ENCODE data around the gene ETV4. TPM values are rescaled to one million over a fixed set of nuclear protein-coding genes. Genes with fewer than 3 reads are reported as not detected.
A peak's percentile ranks its signal among the peaks of the same experiment; 100 is the strongest.

ETV4 gene
- total and polyA plus RNA-seq, 2 of the 13 experiments (the other 11 are each of a cell fraction or from before 2014, with no cell fraction given): 128 to 330 TPM

DNA sequence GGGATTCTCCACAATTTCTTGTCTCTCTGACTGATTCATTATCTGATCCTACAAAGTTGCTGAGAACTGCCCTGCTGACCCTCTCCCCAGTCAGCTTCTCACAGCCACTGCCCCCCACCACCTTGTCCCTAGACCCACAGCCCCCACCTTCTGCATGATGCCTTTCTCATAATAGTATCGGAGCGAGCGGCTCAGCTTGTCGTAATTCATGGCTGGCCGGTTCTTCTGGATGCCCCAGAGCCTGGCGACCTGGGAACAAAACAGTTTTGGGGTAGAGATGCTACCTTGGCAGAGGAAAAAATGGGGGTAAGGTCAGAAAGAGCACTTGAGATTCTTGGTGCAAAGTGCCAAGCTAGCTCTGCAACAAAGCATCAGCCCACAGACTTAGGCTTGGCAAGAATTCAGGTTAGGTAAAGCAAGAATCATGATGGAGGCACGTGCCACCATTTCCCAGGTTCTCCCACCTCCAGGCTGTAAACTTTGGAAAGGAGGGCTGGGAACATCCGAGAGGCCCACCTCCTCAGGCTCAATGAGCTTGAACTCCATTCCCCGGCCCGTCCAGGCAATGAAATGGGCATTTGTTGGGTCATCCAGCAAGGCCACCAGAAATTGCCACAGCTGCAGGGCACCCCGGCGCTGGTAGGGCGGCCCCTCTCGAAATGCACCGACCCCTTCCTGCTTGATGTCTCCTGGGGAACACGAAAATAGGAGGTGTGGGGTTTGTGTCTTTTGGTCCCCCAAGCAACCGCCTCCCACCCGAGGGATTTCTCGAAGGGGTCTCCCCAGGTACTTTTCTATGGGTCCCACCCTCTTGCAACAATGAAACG lies 16.9 kb downstream of the ETV4 start (continued):
- TF ChIP-seq CCAR2 (optimal IDR thresholded peaks at IDR 0.05; ENCODE audit: low read depth, low read length) (no peak), TGIF2 (CRISPR knock-in tag; IDR thresholded peaks at IDR 0.05) (0 out of 2 replicates have a peak, but pooled peaks have one; percentile 41), NR2F1 (CRISPR knock-in tag; IDR thresholded peaks at IDR 0.05) (0 out of 4 replicates have a peak, but pooled peaks of 1 of the 2 experiments have one; percentile 3), MYNN (CRISPR knock-in tag; IDR thresholded peaks at IDR 0.05; ENCODE audit: low read depth) (0 out of 2 replicates have a peak, but pooled peaks have one; percentile 25), AKAP8 (CRISPR knock-in tag; IDR thresholded peaks at IDR 0.05) (0 out of 2 replicates have a peak, but pooled peaks have one; percentile 67), ZNF782 (CRISPR knock-in tag; IDR thresholded peaks at IDR 0.05; ENCODE audit: borderline replicate concordance) (0 out of 2 replicates have a peak, but pooled peaks have one; percentile 16), ZNF724P (CRISPR knock-in tag; IDR thresholded peaks at IDR 0.05; ENCODE audit: borderline replicate concordance) (peak; percentile 73; the same call in 1 of the 2 replicates), ATF7 (IDR thresholded peaks at IDR 0.05) (no peak), ATF7 (CRISPR knock-in tag; IDR thresholded peaks at IDR 0.05) (no peak), DNMT3B (CRISPR knock-in tag; conservative IDR thresholded peaks at IDR 0.05) (no peak), FOXP1 (IDR thresholded peaks at IDR 0.05) (no peak), FOXP1 (CRISPR knock-in tag; IDR thresholded peaks at IDR 0.05) (no peak), ZNF484 (CRISPR knock-in tag; IDR thresholded peaks at IDR 0.05; ENCODE audit: borderline replicate concordance, low read depth) (no peak), ZNF10 (CRISPR knock-in tag; IDR thresholded peaks at IDR 0.05; ENCODE audit: borderline replicate concordance, low read depth) (no peak), ZNF766 (CRISPR knock-in tag; IDR thresholded peaks at IDR 0.05; ENCODE audit: borderline replicate concordance) (no peak), FOXC1 (CRISPR knock-in tag; IDR thresholded peaks at IDR 0.05; ENCODE audit: borderline replicate concordance) (no peak), POLR2AphosphoS5 (IDR thresholded peaks at IDR 0.05; ENCODE audit: low read depth, low read length) (peak; percentile 4; the same call in 1 of the 2 replicates), ZMAT3 (CRISPR knock-in tag; conservative IDR thresholded peaks at IDR 0.05) (no peak), ZNF615 (CRISPR knock-in tag; IDR thresholded peaks at IDR 0.05; ENCODE audit: borderline replicate concordance) (no peak), TBX3 (IDR thresholded peaks at IDR 0.05; ENCODE audit: borderline replicate concordance) (no peak), HOXA3 (CRISPR knock-in tag; IDR thresholded peaks at IDR 0.05) (no peak), MAFK (conservative IDR thresholded peaks at IDR 0.05 in 1 of 2, IDR thresholded peaks at IDR 0.05 in 1 of 2; ENCODE audit: low read length in 2 of 2) (no peak), NRL (CRISPR knock-in tag; IDR thresholded peaks at IDR 0.05; ENCODE audit: borderline replicate concordance) (0 out of 2 replicates have a peak, but pooled peaks have one; percentile 22)
- TF ChIP-seq, protein P1, sequence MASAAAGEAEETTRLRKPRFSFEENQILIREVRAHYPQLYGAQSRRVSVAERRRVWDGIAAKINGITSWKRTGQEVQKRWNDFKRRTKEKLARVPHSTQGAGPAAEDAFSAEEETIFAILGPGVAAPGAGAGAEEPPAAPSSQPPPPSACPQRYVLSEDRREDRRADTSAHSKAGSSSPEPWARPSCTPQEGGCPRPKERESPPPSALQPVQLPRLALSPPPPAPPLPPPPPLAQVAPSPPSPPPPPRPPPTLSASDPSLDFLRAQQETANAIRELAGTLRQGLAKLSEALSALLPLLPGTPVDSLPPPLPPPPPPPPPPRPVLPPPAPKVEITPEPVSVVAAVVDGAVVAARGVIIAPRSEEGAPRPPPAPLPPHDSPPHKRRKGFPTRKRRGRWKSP (CRISPR knock-in tag; IDR thresholded peaks at IDR 0.05): 0 out of 2 replicates have a peak, but pooled peaks have one; percentile 23
- TF ChIP-seq, protein P2, sequence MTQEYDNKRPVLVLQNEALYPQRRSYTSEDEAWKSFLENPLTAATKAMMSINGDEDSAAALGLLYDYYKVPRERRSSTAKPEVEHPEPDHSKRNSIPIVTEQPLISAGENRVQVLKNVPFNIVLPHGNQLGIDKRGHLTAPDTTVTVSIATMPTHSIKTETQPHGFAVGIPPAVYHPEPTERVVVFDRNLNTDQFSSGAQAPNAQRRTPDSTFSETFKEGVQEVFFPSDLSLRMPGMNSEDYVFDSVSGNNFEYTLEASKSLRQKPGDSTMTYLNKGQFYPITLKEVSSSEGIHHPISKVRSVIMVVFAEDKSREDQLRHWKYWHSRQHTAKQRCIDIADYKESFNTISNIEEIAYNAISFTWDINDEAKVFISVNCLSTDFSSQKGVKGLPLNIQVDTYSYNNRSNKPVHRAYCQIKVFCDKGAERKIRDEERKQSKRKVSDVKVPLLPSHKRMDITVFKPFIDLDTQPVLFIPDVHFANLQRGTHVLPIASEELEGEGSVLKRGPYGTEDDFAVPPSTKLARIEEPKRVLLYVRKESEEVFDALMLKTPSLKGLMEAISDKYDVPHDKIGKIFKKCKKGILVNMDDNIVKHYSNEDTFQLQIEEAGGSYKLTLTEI (CRISPR knock-in tag; conservative IDR thresholded peaks at IDR 0.05): no peak
